H9 (cell line): ENCODE data around the gene OSBPL2. TPM values are rescaled to one million over a fixed set of nuclear protein-coding genes. Genes with fewer than 3 reads are reported as not detected.

Experiments
- DNase-seq: peaks from one replicate; pipeline ENCODE4 v3.0.0-alpha.2; 2017
- H2AFZ ChIP-seq: one replicate; pipeline ENCODE4 v1.6.1; 2013; ENCODE audit warnings: mild to moderate bottlenecking, low read length, control low read depth, moderate library complexity
- H2AK5ac ChIP-seq: 2 replicates; pipeline ENCODE4 v1.6.1; 2013; ENCODE audit warnings: low read length, control low read depth, mixed read lengths; ENCODE audit not compliant: insufficient read length
- H2BK120ac ChIP-seq: one replicate; pipeline ENCODE4 v1.6.1; 2013; ENCODE audit warnings: low read depth, mild to moderate bottlenecking, low read length, control low read depth, inconsistent platforms; ENCODE audit not compliant: poor library complexity, severe bottlenecking
- H2BK12ac ChIP-seq: 2 replicates; pipeline ENCODE4 v1.6.1; 2013; ENCODE audit warnings: low read length, control low read depth, mixed read lengths, low read depth; ENCODE audit not compliant: insufficient read length
- H2BK15ac ChIP-seq: 2 replicates; pipeline ENCODE4 v1.6.1; 2013; ENCODE audit warnings: low read depth, low read length, control low read depth
- H2BK20ac ChIP-seq: one replicate; pipeline ENCODE4 v1.6.1; 2013; ENCODE audit warnings: low read depth, mild to moderate bottlenecking, low read length, control low read depth, inconsistent platforms; ENCODE audit not compliant: poor library complexity, severe bottlenecking
- H2BK5ac ChIP-seq: 2 replicates; pipeline ENCODE4 v1.6.1; 2013; ENCODE audit warnings: low read length, control low read depth, mixed read lengths; ENCODE audit not compliant: insufficient read length
- H3K14ac ChIP-seq: 2 replicates; pipeline ENCODE4 v1.6.1; 2013; ENCODE audit warnings: low read length, control low read depth; ENCODE audit not compliant: insufficient read depth
- H3K18ac ChIP-seq: 2 replicates; pipeline ENCODE4 v1.6.1; 2013; ENCODE audit warnings: low read depth, mild to moderate bottlenecking, mixed read lengths, low read length, control low read depth; ENCODE audit not compliant: insufficient read length
- H3K23ac ChIP-seq: 2 replicates; pipeline ENCODE4 v1.6.1; 2013; ENCODE audit warnings: low read length, control low read depth, mixed read lengths, low read depth; ENCODE audit not compliant: insufficient read length
- H3K23me2 ChIP-seq: 2 replicates; pipeline ENCODE4 v1.6.1; 2013; ENCODE audit warnings: low read depth, mild to moderate bottlenecking, mixed read lengths, low read length, control low read depth; ENCODE audit not compliant: insufficient read length, poor library complexity, severe bottlenecking
- H3K27ac ChIP-seq: 2 replicates; pipeline ENCODE4 v1.5.1; 2013; ENCODE audit warnings: low read length, control low read depth, mixed read lengths, low read depth; ENCODE audit not compliant: insufficient read length
- H3K27me3 ChIP-seq: 2 replicates; pipeline ENCODE4 v1.6.1; 2013; ENCODE audit warnings: low read length, control low read depth, inconsistent platforms; ENCODE audit not compliant: insufficient read depth
- H3K4ac ChIP-seq: 2 replicates; pipeline ENCODE4 v1.6.1; 2013; ENCODE audit warnings: low read depth, mild to moderate bottlenecking, control low read depth, inconsistent platforms, low read length, moderate library complexity
- H3K4me1 ChIP-seq: 2 replicates; pipeline ENCODE4 v1.6.1; 2013; ENCODE audit warnings: low read length, control low read depth, inconsistent platforms; ENCODE audit not compliant: insufficient read depth
- H3K4me2 ChIP-seq: 2 replicates; pipeline ENCODE4 v1.6.1; 2013; ENCODE audit warnings: low read length, control low read depth, mixed read lengths; ENCODE audit not compliant: insufficient read length, insufficient read depth
- H3K56ac ChIP-seq: 2 replicates; pipeline ENCODE4 v1.6.1; 2013; ENCODE audit warnings: low read depth, mild to moderate bottlenecking, mixed read lengths, low read length, control low read depth; ENCODE audit not compliant: insufficient read length
- H3K79me1 ChIP-seq: 2 replicates; pipeline ENCODE4 v1.6.1; 2013; ENCODE audit warnings: low read depth, mild to moderate bottlenecking, moderate library complexity, low read length, control low read depth, inconsistent platforms; ENCODE audit not compliant: insufficient read depth, poor library complexity, severe bottlenecking
- H3K79me2 ChIP-seq: 2 replicates; pipeline ENCODE4 v1.6.1; 2013; ENCODE audit warnings: low read length, control low read depth, inconsistent platforms; ENCODE audit not compliant: insufficient read depth
- H3K9ac ChIP-seq: 2 replicates; pipeline ENCODE4 v1.6.1; 2013; ENCODE audit warnings: low read length, control low read depth, mixed read lengths; ENCODE audit not compliant: insufficient read length; ENCODE audit errors: extremely low read depth
- H3K9me3 ChIP-seq: one replicate; pipeline ENCODE4 v1.6.1; 2013; ENCODE audit warnings: low read depth, low read length, inconsistent platforms; ENCODE audit not compliant: control insufficient read depth
- H3T11ph ChIP-seq: one replicate; pipeline ENCODE4 v1.6.1; 2013; ENCODE audit warnings: mild to moderate bottlenecking, low read length, control low read depth, inconsistent platforms
- H4K20me1 ChIP-seq: one replicate; pipeline ENCODE4 v1.6.1; 2013; ENCODE audit not compliant: control insufficient read depth, insufficient read length, insufficient read depth
- H4K5ac ChIP-seq: 2 replicates; pipeline ENCODE4 v1.6.1; 2013; ENCODE audit warnings: low read depth, mild to moderate bottlenecking, mixed read lengths, low read length, control low read depth; ENCODE audit not compliant: insufficient read length
- H4K8ac ChIP-seq: replicated peaks from 2 replicates; pipeline ENCODE4 v1.6.1; 2013; ENCODE audit warnings: low read length, control low read depth, mixed read lengths, low read depth; ENCODE audit not compliant: insufficient read length
- H4K91ac ChIP-seq: 2 replicates; pipeline ENCODE4 v1.6.1; 2013; ENCODE audit warnings: low read depth, mild to moderate bottlenecking, moderate library complexity, mixed read lengths, low read length, control low read depth; ENCODE audit not compliant: insufficient read length
- H3K27ac Mint-ChIP-seq, 3 experiments: 2 replicates in 2 of 3; 3 replicates in 1 of 3; pipeline ENCODE4 v1.8.0; 2020 to 2021; ENCODE audit warnings: mixed read lengths in 3 of 3, mild to moderate bottlenecking in 1 of 3, moderate library complexity in 1 of 3
- H3K27me3 Mint-ChIP-seq: 2 replicates; pipeline ENCODE4 v1.8.0; 2021; ENCODE audit warnings: low read depth, mild to moderate bottlenecking, moderate library complexity, mixed read lengths
- H3K36me3 Mint-ChIP-seq, 3 experiments: 2 replicates in 2 of 3; 3 replicates in 1 of 3; pipeline ENCODE4 v1.8.0; 2020 to 2021; ENCODE audit warnings: low read depth in 3 of 3, mixed read lengths in 3 of 3; ENCODE audit not compliant: insufficient read depth in 1 of 3
- H3K4me1 Mint-ChIP-seq, 2 experiments: 2 replicates each; pipeline ENCODE4 v1.8.0; 2020; ENCODE audit warnings: mixed read lengths in 2 of 2
- H3K4me3 Mint-ChIP-seq, 2 experiments: 2 replicates in 1 of 2; 3 replicates in 1 of 2; pipeline ENCODE4 v1.8.0; 2020 to 2021; ENCODE audit warnings: mild to moderate bottlenecking in 2 of 2, mixed read lengths in 2 of 2, moderate library complexity in 1 of 2
- H3K9me3 Mint-ChIP-seq, 2 experiments: 2 replicates in 1 of 2; 3 replicates in 1 of 2; pipeline ENCODE4 v1.8.0; 2020; ENCODE audit warnings: mild to moderate bottlenecking in 2 of 2, mixed read lengths in 2 of 2, moderate library complexity in 1 of 2
- WGBS: extraction: QIAGEN DNeasy Blood & Tissue Kit; methylation state at CpG from one replicate; pipeline ENCODE4 v1.1.7; 2013; ENCODE audit warnings: missing lambda C conversion rate, low lambda C conversion rate, mixed read lengths; ENCODE audit not compliant: insufficient read length; ENCODE audit errors: extremely low coverage; 5-methylcytosine and 5-hydroxymethylcytosine counted together
- total RNA-seq: library from RNA; stranded (reverse); gene quantifications from 2 replicates; pipeline ENCODE4 v1.2.1, GENCODE V29; 2021
- TF ChIP-seq, protein P1 (sequence below): fragments of 200-600 bp; sonication (generic); conservative IDR thresholded peaks from 3 replicates; pipeline ENCODE4 v1.8.0; 2021; ENCODE audit warnings: antibody characterized with exemption, mild to moderate bottlenecking

Gene OSBPL2
- total RNA-seq, 1 experiment from 2014 or later = 47.3 TPM

DNA sequence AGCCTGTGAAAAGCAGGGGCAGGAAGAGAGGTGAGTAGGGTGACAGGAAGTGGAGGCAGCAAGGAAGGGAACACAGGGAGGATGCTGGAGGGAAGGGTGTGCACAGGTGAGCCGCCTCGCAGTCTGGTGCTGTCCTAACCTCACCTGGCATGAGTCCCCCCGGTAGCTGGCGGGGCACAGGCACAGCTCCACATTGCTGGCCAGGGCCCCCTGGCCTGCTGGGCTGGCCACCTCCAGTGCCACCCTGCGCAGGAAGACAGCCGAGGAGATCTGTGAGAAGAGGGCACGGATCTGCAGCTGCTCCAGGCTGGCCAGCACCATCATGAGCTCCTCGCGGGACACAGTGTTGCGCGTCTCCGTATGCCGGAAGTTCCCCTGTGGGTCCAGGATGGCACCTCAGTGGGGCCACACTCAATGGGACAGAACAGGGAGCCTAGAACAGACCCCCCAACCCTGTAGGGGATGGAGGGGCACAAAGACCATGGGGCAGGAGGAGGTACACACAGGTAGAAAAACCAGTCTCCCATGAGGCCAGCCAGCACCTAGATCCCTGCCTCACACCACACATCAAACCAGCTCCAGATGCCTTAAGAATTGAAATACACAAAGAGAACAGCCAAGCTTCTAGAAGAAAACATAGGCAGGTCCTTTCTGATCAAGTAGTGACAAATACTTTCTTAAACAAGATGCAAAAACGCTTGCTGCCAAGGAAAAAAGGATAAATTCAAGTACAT lies 87.0 kb downstream of the OSBPL2 start:
- Histone ChIP-seq H4K5ac (no peak overlapping the region), H4K8ac (no peak overlapping the region), H3K9me3 (no peaks in the 10 kb centered on the region), H2BK120ac (no peak overlapping the region), H3K23ac (no peak overlapping the region), H2BK12ac (no peak overlapping the region), H3K4me1 (no peaks in the 10 kb centered on the region), H2BK5ac (no peak overlapping the region), H3T11ph (no peak overlapping the region), H3K56ac (no peak overlapping the region), H3K9ac (no peak overlapping the region), H4K91ac (no peak overlapping the region), H3K23me2 (no peaks in the 10 kb centered on the region), H2BK20ac (no peak overlapping the region), H2AFZ (no peak overlapping the region), H3K79me2 (no peaks in the 10 kb centered on the region), H3K27me3 (no peaks in the 10 kb centered on the region), H4K20me1 (no peaks in the 10 kb centered on the region), H3K4ac (no peak overlapping the region), H3K14ac (no peak overlapping the region), H2AK5ac (no peak overlapping the region), H3K27ac (no peak overlapping the region), H3K79me1 (no peaks in the 10 kb centered on the region), H3K18ac (no peak overlapping the region), H3K4me2 (no peak overlapping the region), H2BK15ac (no peak overlapping the region)
- Mint-ChIP-seq H3K27me3 (no peaks in the 10 kb centered on the region; the same call in none of the 2 replicates), H3K4me1 (peaks cover 2 to 3% of the 10 kb centered on the region in 2 experiments; a peak in 2 of 4 replicates), H3K9me3 (no peaks in the 10 kb centered on the region; a peak in 3 of 5 replicates), H3K27ac (peak overlapping the region in 1 of 3 experiments; percentile 37; a peak in 1 of 7 replicates), H3K36me3 (peaks cover 29 to 83% (median 70%) of the 10 kb centered on the region in 3 experiments; a peak in 6 of 7 replicates), H3K4me3 (no peak overlapping the region)
- TF ChIP-seq, protein P1, sequence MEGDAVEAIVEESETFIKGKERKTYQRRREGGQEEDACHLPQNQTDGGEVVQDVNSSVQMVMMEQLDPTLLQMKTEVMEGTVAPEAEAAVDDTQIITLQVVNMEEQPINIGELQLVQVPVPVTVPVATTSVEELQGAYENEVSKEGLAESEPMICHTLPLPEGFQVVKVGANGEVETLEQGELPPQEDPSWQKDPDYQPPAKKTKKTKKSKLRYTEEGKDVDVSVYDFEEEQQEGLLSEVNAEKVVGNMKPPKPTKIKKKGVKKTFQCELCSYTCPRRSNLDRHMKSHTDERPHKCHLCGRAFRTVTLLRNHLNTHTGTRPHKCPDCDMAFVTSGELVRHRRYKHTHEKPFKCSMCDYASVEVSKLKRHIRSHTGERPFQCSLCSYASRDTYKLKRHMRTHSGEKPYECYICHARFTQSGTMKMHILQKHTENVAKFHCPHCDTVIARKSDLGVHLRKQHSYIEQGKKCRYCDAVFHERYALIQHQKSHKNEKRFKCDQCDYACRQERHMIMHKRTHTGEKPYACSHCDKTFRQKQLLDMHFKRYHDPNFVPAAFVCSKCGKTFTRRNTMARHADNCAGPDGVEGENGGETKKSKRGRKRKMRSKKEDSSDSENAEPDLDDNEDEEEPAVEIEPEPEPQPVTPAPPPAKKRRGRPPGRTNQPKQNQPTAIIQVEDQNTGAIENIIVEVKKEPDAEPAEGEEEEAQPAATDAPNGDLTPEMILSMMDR = no peak
- WGBS = no CpG with 5 or more reads among the region's 14 CpGs
- no peak for DNase-seq
